HG02642 (cell line): ENCODE measurements around the gene PDE6H.

Experiments used
- ATAC-seq: cut with Tn5 transposase; IDR thresholded peaks from one replicate; pipeline ENCODE4 v1.9.1; 2021; ENCODE audit warnings: mild to moderate bottlenecking; ENCODE audit not compliant: unreplicated experiment, poor library complexity

Gene PDE6H

DNA sequence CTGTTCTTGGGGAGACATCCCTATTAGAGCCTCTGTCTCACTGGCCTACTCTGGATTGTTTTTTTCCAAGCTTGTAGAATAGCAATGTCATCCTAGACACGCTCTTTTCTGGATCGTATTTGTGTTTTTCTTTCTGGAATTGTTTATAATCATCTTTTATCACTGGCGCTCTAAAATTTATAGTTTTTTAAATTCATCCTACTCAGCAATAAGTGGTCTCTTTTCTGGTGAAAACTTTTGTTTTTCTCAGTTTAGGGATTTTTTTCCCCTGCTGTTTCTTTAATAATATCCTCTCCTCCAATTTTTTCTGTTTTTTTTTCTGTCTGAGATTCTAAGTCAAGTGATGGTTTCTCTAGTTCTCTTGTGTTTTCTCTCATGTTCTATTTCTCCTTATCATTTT lies 25.2 kb downstream of the PDE6H start:
- ATAC-seq = no peak

DNA sequence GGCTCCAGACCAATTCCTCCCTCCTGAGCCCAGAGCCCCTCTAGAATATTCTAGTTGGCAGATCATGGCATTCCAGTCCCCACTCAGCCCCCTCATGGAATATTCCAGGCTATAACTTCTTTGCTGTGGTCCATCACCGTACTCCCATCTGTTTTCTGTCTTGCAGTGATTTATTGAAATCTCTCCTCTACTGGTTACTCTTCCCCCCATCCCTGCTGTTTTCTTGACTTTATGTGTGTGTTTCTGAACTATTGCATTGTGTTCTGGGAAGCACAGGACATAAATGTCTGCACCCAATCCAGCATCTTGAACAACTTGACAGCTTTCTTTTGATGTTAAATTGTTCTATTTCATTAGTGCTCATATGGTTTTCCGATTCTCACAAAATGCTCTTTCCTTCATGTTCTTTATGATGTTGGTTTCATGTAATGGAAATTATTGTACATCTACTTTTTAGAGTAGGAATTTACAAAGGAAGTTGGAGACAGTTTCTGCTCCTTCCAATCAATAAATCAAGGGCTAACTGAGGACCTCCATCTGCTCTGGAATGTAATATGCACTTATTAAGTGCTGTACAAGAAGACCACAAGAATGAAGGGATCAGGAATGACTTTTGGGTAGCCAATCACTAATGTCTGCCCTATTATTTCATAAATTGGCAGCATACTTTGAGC lies 26.3 kb downstream of the PDE6H start:
- no peak for ATAC-seq

DNA sequence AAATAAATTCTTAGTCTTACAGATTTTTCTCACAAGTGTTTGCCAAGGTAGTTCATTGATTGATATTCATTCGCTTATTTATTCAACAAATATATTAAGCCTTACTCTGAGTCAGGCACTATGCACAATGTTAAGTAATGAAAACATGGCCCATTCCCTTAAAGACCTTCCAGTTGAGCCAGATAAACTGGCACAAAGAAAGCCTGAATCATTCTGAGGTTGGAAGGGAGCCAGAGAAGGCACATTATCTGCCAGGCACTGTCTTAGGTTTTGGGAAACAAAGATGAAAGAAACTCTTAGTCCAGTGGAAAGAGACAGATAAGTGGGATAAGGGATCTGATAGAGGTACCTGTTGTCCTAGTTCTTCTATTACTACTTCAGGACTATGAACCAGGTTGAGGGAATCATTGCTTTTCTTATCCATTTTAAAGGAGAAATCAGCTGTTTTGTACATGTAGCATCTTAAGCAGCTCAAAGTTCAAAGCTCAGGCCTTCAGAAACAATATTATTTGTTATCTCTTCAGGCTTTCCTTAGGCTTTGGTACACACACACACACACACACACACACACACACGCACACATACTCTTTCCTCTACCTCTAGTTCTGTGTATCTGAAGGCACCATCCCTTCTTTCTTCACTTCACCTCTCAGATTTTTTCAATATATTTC lies 27.0 kb downstream of the PDE6H start:
- no peak for ATAC-seq

DNA sequence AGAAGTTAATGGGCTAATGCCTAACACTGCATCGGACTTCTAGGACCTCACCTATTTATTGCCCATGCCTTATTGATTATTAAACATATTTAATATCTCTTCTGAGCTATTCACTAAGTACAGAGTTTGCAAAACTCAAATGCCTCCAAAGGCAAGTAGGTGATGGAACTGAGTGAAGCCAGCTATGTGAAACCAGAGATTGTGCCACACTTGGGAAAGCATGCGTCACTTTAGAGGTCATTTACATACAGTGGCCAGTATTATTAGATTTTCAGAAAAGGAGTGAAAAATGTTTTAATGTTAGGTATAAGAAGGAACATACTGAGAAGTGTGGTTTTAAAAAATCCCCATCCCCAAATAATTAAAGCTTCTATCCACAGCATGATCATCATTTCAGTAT lies 27.7 kb downstream of the PDE6H start:
- no peak for ATAC-seq

DNA sequence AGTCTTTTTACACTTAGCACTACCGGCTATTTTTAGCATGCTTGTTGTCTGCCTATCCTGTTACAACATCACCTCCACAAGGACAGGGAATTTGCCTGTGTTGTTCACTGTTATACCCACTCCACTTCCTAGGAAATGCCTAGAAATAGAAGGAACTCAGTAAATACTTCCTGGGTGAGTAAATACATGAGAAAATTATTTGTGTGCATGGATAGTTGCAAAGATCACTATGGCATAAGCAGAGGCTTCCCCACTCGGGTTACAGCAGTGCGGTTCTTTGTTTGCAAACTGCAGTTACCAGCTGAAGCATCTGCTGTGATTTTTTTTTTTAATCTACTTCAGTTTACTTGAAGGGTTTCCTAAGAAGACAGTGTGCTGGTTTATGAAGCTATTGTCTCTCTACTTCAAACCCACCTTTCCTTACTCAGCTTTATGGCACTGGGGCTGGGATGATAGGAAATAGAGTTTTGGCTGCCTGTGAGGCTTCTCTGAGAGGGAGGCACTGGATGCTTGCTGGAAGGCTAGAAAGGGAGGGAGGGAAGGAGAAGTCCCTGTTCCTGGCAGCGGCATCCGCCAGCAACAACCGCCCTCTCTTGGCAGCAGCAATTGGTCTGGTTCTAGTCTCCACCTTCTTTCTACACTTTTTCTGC lies 29.0 kb downstream of the PDE6H start:
- ATAC-seq = no peak

DNA sequence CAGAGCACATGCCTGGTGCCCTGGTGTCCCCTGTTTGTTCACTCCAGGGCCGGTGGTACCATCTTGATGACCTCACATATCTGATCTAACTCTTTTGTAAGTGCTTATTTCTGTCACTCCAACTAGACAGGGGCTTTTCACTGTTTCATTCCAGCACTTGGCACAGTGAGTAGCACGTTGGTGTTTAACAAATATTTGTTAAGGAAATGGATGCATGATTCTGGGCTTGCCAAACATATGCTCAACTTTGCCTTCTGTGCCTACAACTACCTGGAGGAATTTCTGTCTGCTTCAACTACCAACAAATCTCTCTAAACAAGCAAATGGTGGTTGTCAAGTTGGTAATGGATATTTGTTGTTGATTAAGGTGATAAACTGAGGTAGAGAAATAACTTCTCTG lies 31.6 kb downstream of the PDE6H start:
- ATAC-seq = no peak

DNA sequence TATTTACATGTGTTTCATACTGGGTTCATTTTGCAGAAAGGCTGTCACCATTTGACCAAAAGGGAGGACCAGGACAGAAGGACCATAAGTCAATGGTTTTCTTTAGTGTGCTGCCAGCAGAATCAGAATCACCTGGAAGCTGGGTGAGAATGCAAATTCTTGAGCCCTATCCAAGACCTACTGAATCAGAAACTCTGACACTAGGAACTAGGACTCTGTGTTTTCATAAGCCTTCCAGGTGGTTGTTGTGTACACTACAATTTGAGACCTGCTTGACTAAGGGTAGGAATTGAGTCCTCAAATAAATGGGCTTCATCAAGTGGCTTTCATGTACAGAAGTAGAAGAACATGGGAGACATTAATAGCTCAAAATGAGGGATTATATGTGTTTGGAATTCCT lies 32.2 kb downstream of the PDE6H start:
- no peak for ATAC-seq

DNA sequence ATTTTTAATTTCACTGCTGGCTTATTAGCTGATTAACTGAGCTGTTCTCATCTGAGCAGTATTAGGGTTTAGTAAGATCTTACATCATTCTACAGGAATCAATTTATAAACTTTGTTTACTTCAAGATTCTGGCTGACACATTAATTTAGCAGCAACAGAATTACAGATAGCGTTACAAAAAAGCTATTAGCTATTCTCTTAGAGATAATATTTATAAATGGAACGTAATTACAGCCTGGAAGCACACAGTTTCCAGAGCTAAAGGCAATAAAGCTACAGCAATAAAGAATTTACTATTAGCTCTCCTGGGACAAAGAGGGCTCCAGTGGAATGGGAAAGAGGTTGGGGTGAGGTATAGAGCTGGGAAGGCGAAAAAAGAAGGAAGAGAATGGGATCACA lies 34.7 kb downstream of the PDE6H start:
- no peak for ATAC-seq

DNA sequence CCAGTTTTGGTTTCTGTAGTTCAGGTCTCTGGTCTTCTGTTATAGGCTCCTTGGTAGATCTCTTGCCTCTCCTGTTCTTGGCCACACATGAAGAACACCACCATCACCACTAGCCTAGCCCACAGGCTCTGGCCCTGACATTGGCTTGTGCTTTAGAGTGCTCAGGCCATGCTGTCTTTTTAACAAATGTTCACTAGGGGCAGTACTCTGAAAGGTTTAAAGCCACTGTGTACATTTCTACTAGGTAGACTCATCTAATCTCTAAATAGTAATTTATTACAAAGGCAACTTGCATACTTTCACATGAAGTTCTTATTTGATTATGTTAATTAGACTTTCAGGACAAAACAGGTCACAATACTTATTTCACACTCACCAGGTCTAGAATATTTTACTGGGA lies 38.3 kb downstream of the PDE6H start:
- ATAC-seq = no peak

DNA sequence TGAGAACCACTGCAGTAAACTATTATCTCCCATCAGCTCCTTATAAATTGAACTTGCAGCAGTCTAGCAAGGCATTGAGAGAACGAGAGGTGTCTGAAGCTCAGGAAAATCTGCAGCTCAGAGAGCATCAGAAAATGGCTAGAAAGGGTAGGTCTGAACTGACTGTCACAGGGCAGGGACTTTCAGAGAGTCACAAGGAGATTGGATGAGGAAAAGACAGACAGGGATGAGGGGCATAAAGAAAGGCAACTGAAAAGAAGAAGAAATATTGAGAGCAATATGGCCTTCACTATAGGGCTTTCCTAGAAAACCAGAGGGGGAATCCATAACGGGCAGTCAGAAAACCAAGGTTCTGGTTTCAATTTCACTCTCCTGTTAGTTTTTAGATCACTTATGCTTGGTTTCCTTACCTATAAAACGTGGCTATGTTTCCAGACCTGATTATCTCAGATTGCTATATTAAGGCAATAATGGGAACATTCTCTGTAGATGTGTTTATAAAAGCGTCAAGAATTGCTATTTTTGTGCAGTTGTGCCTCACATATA lies 40.9 kb downstream of the PDE6H start:
- ATAC-seq = no peak

DNA sequence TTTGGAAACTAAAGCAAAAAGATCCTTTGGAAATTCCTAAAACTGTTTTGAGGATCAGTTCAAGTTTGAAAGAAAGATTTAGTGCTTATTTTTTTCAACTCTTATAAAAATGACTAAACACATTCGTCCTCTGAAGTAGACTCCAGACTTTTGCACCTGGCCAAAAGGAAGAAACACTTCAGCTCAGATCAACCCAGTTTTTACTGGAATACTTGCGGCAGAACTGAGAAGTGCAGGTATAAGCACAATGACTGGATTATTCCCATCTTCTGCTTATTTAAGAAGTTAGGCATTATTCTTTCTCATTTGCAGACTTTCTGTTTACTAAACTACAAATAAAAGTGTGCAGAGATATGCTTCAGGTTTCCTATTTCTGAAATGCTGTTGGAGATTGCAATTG lies 41.9 kb downstream of the PDE6H start:
- no peak for ATAC-seq

DNA sequence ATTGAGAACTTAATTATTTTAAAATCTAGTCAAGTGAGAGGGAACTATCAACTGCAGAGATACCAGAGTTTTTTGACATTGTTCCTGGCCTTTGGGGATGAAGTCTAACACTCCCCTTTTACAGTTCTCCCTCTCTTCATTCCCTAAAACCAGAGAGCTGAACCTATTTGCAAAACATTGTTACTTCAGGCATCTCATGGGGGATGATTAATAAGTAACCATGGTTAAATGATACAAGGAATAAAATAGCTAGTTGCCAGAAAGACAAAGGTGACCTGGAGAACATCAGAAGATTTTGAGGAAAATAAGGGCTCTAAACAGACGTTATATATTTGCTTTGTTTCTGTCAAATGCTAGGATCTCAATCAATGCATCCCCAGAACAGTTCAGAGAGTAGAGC lies 42.3 kb downstream of the PDE6H start:
- ATAC-seq = no peak

DNA sequence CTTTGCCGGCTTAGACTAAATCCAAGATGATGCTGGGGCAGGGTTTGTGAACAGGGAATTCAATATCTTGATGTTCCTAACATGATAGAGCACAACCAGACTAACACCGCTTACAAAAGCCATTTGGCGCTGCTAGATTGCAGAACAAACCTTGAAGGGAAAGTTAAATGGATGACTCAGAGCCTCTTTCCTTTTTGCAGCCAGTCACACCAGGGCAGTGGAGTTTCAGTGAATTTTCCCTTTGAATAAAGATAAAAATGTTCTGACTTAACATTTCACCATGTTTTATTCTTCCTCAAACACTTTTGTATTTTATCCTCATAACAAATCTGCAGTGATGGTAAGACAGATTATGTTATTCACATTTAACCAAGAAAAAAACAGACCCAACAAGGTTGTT lies 47.3 kb downstream of the PDE6H start:
- ATAC-seq = no peak
